Common myeloid progenitor, CD34-positive (primary cell): Measurements from ENCODE around the gene CACNA1A.

Experiments used
- CTCF ChIA-PET: fragments of 350-600 bp; sonication (Branson Sonifier 250); formaldehyde crosslinking; loops from one replicate; lab custom pipeline; 2021; ENCODE audit warnings: antibody characterized with exemption; lab: Charles Lee
- POLR2A ChIA-PET: fragments of 350-600 bp; sonication (Branson Sonifier 250); formaldehyde crosslinking; loops from one replicate; lab custom pipeline; 2021; ENCODE audit warnings: antibody characterized with exemption; lab: Charles Lee
- DNase-seq, 3 donors: peaks; one replicate each; pipeline versions ENCODE4 v3.0.0 to v3.0.0-alpha.2; 2013
- H3K27ac ChIP-seq, 2 experiments: 1 replicate in 1 of 2; 2 replicates in 1 of 2; pipeline ENCODE4 v1.7.0; 2013; ENCODE audit warnings: inconsistent platforms in 2 of 2, low read length in 2 of 2, mild to moderate bottlenecking in 2 of 2, low read depth in 1 of 2, moderate library complexity in 1 of 2; ENCODE audit not compliant: severe bottlenecking in 2 of 2, insufficient read depth in 1 of 2, poor library complexity in 1 of 2
- H3K27me3 ChIP-seq, 5 experiments: replicated peaks in 2 of 5; 1 replicate in 3 of 5; 2 replicates in 2 of 5; pipeline versions ENCODE4 v1.6.1 to v1.7.0; 2013; ENCODE audit warnings: low read length in 4 of 5, mild to moderate bottlenecking in 2 of 5, moderate library complexity in 2 of 5, inconsistent platforms in 1 of 5; ENCODE audit not compliant: insufficient read depth in 5 of 5, control insufficient read depth in 4 of 5
- H3K36me3 ChIP-seq, 4 experiments: 1 replicate in 2 of 4; 2 replicates in 2 of 4; pipeline versions ENCODE4 v1.6.1 to v1.7.0; 2013; ENCODE audit warnings: low read length in 3 of 4, control low read depth in 1 of 4, mild to moderate bottlenecking in 1 of 4; ENCODE audit not compliant: control insufficient read depth in 4 of 4, insufficient read depth in 4 of 4
- H3K4me1 ChIP-seq, 4 experiments: 1 replicate in 3 of 4; 2 replicates in 1 of 4; pipeline versions ENCODE4 v1.6.1 to v1.7.1; 2013; ENCODE audit warnings: low read length in 3 of 4, mild to moderate bottlenecking in 3 of 4, control low read depth in 1 of 4, inconsistent platforms in 1 of 4, moderate library complexity in 1 of 4; ENCODE audit not compliant: control insufficient read depth in 4 of 4, insufficient read depth in 4 of 4; ENCODE audit errors: control extremely low read depth in 1 of 4
- H3K4me3 ChIP-seq, 7 experiments: 1 replicate in 4 of 7; 2 replicates in 3 of 7; pipeline versions ENCODE4 v1.5.1 to v1.7.0; 2013; ENCODE audit warnings: mild to moderate bottlenecking in 7 of 7, low read length in 6 of 7, moderate library complexity in 6 of 7, inconsistent platforms in 2 of 7, low read depth in 2 of 7, control low read depth in 1 of 7; ENCODE audit not compliant: insufficient read depth in 4 of 7, control insufficient read depth in 1 of 7; ENCODE audit errors: extremely low read depth in 1 of 7
- H3K9me3 ChIP-seq, 5 experiments: 1 replicate in 4 of 5; 2 replicates in 1 of 5; pipeline versions ENCODE4 v1.6.1 to v1.7.1; 2013; ENCODE audit warnings: low read length in 4 of 5, mild to moderate bottlenecking in 2 of 5, inconsistent platforms in 1 of 5, low read depth in 1 of 5, moderate library complexity in 1 of 5; ENCODE audit not compliant: control insufficient read depth in 4 of 5, insufficient read depth in 2 of 5; ENCODE audit errors: control extremely low read depth in 1 of 5
- WGBS: methylation state at CpG from one replicate; pipeline ENCODE4 v1.1.5; 2013; ENCODE audit not compliant: insufficient coverage; 5-methylcytosine and 5-hydroxymethylcytosine counted together

The CACNA1A gene

GRCh38 chr19:13356686-13357280 is 149.5 kb downstream of the CACNA1A start:
- Histone ChIP-seq H3K36me3 (no peaks in the 10 kb centered on the region), H3K9me3 (peaks cover 0 to 7% (median 6%) of the 10 kb centered on the region in 5 experiments), H3K27me3 (peaks cover 0 to 7% (median 0%) of the 10 kb centered on the region in 5 experiments), H3K4me3 (no peak overlapping the region), H3K4me1 (no peaks in the 10 kb centered on the region), H3K27ac (no peak overlapping the region)
- WGBS, result 86% methylated on average over 1 of the region's 9 CpGs
- DNase-seq, result no peak
- ChIA-PET CTCF (no interaction called here), POLR2A (interaction anchor here (0.5 kb wide), 1 partner anchor 1483 kb away, joined by 4 read pairs; no protein-coding TSS in a partner anchor)

- DNase-seq, result no peak
- no peaks in the 10 kb centered on the region for H3K4me1 ChIP-seq
- H3K36me3 ChIP-seq, result no peaks in the 10 kb centered on the region
- H3K27me3 ChIP-seq, result peaks cover 0 to 5% (median 0%) of the 10 kb centered on the region in 5 experiments
- POLR2A ChIA-PET, result no interaction called here
- no peak overlapping the region for H3K4me3 ChIP-seq
- H3K9me3 ChIP-seq, result peaks cover 0 to 7% (median 6%) of the 10 kb centered on the region in 5 experiments
- WGBS, result 92% methylated on average over 8 of the region's 8 CpGs
- CTCF ChIA-PET, result no interaction called here
- no peak overlapping the region for H3K27ac ChIP-seq
These were observed 150.1 kb downstream of the CACNA1A start for GRCh38 chr19:13356185-13356584.

GRCh38 chr19:13355356-13355755 is 150.9 kb downstream of the CACNA1A start:
- no peaks in the 10 kb centered on the region for H3K4me1 ChIP-seq
- 76% methylated on average over 5 of the region's 5 CpGs for WGBS
- no peak overlapping the region for H3K27ac ChIP-seq
- no peaks in the 10 kb centered on the region for H3K27me3 ChIP-seq
- H3K4me3 ChIP-seq, result no peak overlapping the region
- ChIA-PET POLR2A (no interaction called here), CTCF (no interaction called here)
- peaks cover 0 to 7% (median 6%) of the 10 kb centered on the region in 5 experiments for H3K9me3 ChIP-seq
- no peak for DNase-seq
- H3K36me3 ChIP-seq, result no peaks in the 10 kb centered on the region

GRCh38 chr19:13353625-13354024 is 152.7 kb downstream of the CACNA1A start:
- Histone ChIP-seq H3K36me3 (no peaks in the 10 kb centered on the region), H3K27ac (no peak overlapping the region), H3K4me1 (no peaks in the 10 kb centered on the region), H3K27me3 (peaks cover 0 to 2% (median 0%) of the 10 kb centered on the region in 5 experiments), H3K4me3 (no peak overlapping the region), H3K9me3 (peaks cover 0 to 10% (median 6%) of the 10 kb centered on the region in 5 experiments)
- ChIA-PET POLR2A (no interaction called here), CTCF (no interaction called here)
- no peak for DNase-seq
- WGBS, result 78% methylated on average over 3 of the region's 3 CpGs

- no peak for DNase-seq
- no CpG with 5 or more reads among the region's 6 CpGs for WGBS
- peaks cover 0 to 2% (median 0%) of the 10 kb centered on the region in 5 experiments for H3K27me3 ChIP-seq
- H3K27ac ChIP-seq, result no peak overlapping the region
- H3K36me3 ChIP-seq, result no peaks in the 10 kb centered on the region
- no peak overlapping the region for H3K4me3 ChIP-seq
- CTCF ChIA-PET, result interaction anchor here (1.0 kb wide), 1 partner anchor 239 kb away, joined by 3 read pairs; no protein-coding TSS in a partner anchor
- peaks cover 0 to 10% (median 6%) of the 10 kb centered on the region in 5 experiments for H3K9me3 ChIP-seq
- no peaks in the 10 kb centered on the region for H3K4me1 ChIP-seq
- POLR2A ChIA-PET, result no interaction called here
These were observed 155.5 kb downstream of the CACNA1A start for GRCh38 chr19:13350759-13351158.

GRCh38 chr19:13350072-13350471 is 156.2 kb downstream of the CACNA1A start:
- Histone ChIP-seq H3K4me3 (no peak overlapping the region), H3K4me1 (no peaks in the 10 kb centered on the region), H3K27me3 (peaks cover 0 to 2% (median 0%) of the 10 kb centered on the region in 5 experiments), H3K36me3 (no peaks in the 10 kb centered on the region), H3K9me3 (peaks cover 0 to 10% (median 6%) of the 10 kb centered on the region in 5 experiments), H3K27ac (no peak overlapping the region)
- DNase-seq, result no peak
- ChIA-PET CTCF (no interaction called here), POLR2A (no interaction called here)
- 91% methylated on average over 1 of the region's 4 CpGs for WGBS

GRCh38 chr19:13347367-13347766 is 158.9 kb downstream of the CACNA1A start:
- CTCF ChIA-PET, result no interaction called here
- DNase-seq, result no peak
- 99% methylated on average over 10 of the region's 12 CpGs for WGBS
- H3K9me3 ChIP-seq, result peaks cover 0 to 12% (median 6%) of the 10 kb centered on the region in 5 experiments
- no peak overlapping the region for H3K27ac ChIP-seq
- no peaks in the 10 kb centered on the region for H3K36me3 ChIP-seq
- H3K27me3 ChIP-seq, result peaks cover 0 to 2% (median 0%) of the 10 kb centered on the region in 5 experiments
- no peak overlapping the region for H3K4me3 ChIP-seq
- POLR2A ChIA-PET, result no interaction called here
- no peaks in the 10 kb centered on the region for H3K4me1 ChIP-seq
